ENCODE results near the gene ENO3.

Gene ENO3

GRCh38 chr17:4978726-4979125, 27.8 kb downstream of the ENO3 start:
- DNase-seq = no peak

- no peak for DNase-seq
Measured at GRCh38 chr17:4980644-4981216, 29.8 kb downstream of the ENO3 start.

- DNase-seq = no peak
Measured at GRCh38 chr17:4982305-4982704, 31.4 kb downstream of the ENO3 start.

- no peak for DNase-seq
Measured at GRCh38 chr17:4986403-4986802, 35.5 kb downstream of the ENO3 start.

GRCh38 chr17:4986951-4987766, 36.2 kb downstream of the ENO3 start, which contains the start of gene CAMTA2:
CAMTA2 (minus strand) TSS chr17:4987675; CDS start chr17:4986222, 1,453 bp downstream.
- no peak for DNase-seq

GRCh38 chr17:4987767-4988567, 37.0 kb downstream of the ENO3 start:
- no peak for DNase-seq

GRCh38 chr17:4994081-4994595, 43.2 kb downstream of the ENO3 start:
- DNase-seq = no peak

GRCh38 chr17:4997302-4998026, 46.5 kb downstream of the ENO3 start, which contains the start of the genes INCA1 and KIF1C:
INCA1 (minus strand) TSS chr17:4997522; CDS start chr17:4994437, 3,085 bp downstream.
KIF1C (plus strand) TSS chr17:4997950; CDS start chr17:5000247, 2,297 bp downstream.
- DNase-seq = no peak

GRCh38 chr17:4998027-4998731, 47.3 kb downstream of the ENO3 start:
- no peak for DNase-seq

GRCh38 chr17:4998732-4999429, 48.0 kb downstream of the ENO3 start:
- DNase-seq = no peak

- no peak for DNase-seq
Measured at GRCh38 chr17:4999430-5000093, 48.6 kb downstream of the ENO3 start.

- DNase-seq = no peak
Measured at GRCh38 chr17:5000237-5000639, 49.3 kb downstream of the ENO3 start.

GRCh38 chr17:5002121-5002788, 51.3 kb downstream of the ENO3 start:
- DNase-seq = no peak

- DNase-seq = no peak
Measured at GRCh38 chr17:5003214-5003867, 52.4 kb downstream of the ENO3 start.
